Immature natural killer cell (primary cell): ENCODE measurements around the gene LY6G6C. TPM values are rescaled to one million over a fixed set of nuclear protein-coding genes. Genes with fewer than 3 reads are reported as not detected.

Experiments used
- polyA plus RNA-seq, 3 donors: library from polyadenylated mRNA; unstranded; fragments of 300-500 nt; fragmentation: Illumina TruSeq; gene quantifications; one replicate each; pipeline ENCODE4 v1.2.3, GENCODE V29; 2021

Gene LY6G6C
- polyA plus RNA-seq, 3 donors from 2014 or later: not detected

Other genes with a start within 250 kb of the LY6G6C start
- gene MICB, start 223.6 kb downstream of the LY6G6C start, polyA plus RNA-seq: 10 to 100 TPM in 2 of 3 donors, 1 to 10 TPM in 1; 7.4 to 15.2 (median 10.3) TPM
- not detected for gene MCCD1, start 192.8 kb downstream of the LY6G6C start, polyA plus RNA-seq
- 10 to 100 TPM; 49.7 to 71.6 (median 56.2) TPM for gene DDX39B, start 179.7 kb downstream of the LY6G6C start, polyA plus RNA-seq
- not detected for gene ATP6V1G2, start 175.1 kb downstream of the LY6G6C start, polyA plus RNA-seq
- gene NFKBIL1, start 174.1 kb downstream of the LY6G6C start, polyA plus RNA-seq: 10 to 100 TPM in 2 of 3 donors, 1 to 10 TPM in 1; 5.0 to 15.0 (median 13.6) TPM
- 1 to 10 TPM; 1.4 to 6.6 (median 3.1) TPM for gene LTA, start 149.5 kb downstream of the LY6G6C start, polyA plus RNA-seq
- gene TNF, start 146.2 kb downstream of the LY6G6C start, polyA plus RNA-seq: 1 to 10 TPM; 2.1 to 5.9 (median 5.6) TPM
- gene LTB, start 139.3 kb downstream of the LY6G6C start, polyA plus RNA-seq: 100 to 1,000 TPM; 132 to 137 (median 133) TPM
- 10 to 100 TPM; 20.3 to 44.8 (median 42.3) TPM for gene LST1, start 135.5 kb downstream of the LY6G6C start, polyA plus RNA-seq
- gene NCR3, start 128.7 kb downstream of the LY6G6C start, polyA plus RNA-seq: 100 to 1,000 TPM; 393 to 414 (median 409) TPM
- 10 to 100 TPM in 2 of 3 donors, 1 to 10 TPM in 1; 6.6 to 44.1 (median 40.3) TPM for gene AIF1, start 106.5 kb downstream of the LY6G6C start, polyA plus RNA-seq
- 10 to 100 TPM in 1 of 3 donors, 1 to 10 TPM in 1, not detected in 1; 2.3 to 13.4 TPM for gene PRRC2A, start 101.0 kb downstream of the LY6G6C start, polyA plus RNA-seq
- 10 to 100 TPM in 2 of 3 donors, 1 to 10 TPM in 1; 8.5 to 22.7 (median 16.2) TPM for gene BAG6, start 69.1 kb downstream of the LY6G6C start, polyA plus RNA-seq
- 1 to 10 TPM; 1.8 to 5.7 (median 3.9) TPM for gene APOM, start 65.9 kb downstream of the LY6G6C start, polyA plus RNA-seq
- 10 to 100 TPM; 23.6 to 41.6 (median 26.3) TPM for gene C6orf47, start 61.0 kb downstream of the LY6G6C start, polyA plus RNA-seq
- 10 to 100 TPM; 17.2 to 29.3 (median 22.9) TPM for gene GPANK1, start 56.7 kb downstream of the LY6G6C start, polyA plus RNA-seq
- 100 to 1,000 TPM; 253 to 291 (median 289) TPM for gene CSNK2B, start 55.7 kb downstream of the LY6G6C start, polyA plus RNA-seq
- gene LY6G5B, start 51.8 kb downstream of the LY6G6C start, polyA plus RNA-seq: 1 to 10 TPM in 1 of 3 donors, under 1 TPM in 2; 0.44 to 1.8 (median 0.47) TPM
- gene LY6G5C, start 40.7 kb downstream of the LY6G6C start, polyA plus RNA-seq: 1 to 10 TPM; 4.6 to 9.7 (median 6.1) TPM
- 10 to 100 TPM; 43.6 to 53.7 (median 47.0) TPM for gene ABHD16A, start 18.4 kb downstream of the LY6G6C start, polyA plus RNA-seq
- gene LY6G6F, start 14.9 kb downstream of the LY6G6C start, polyA plus RNA-seq: 1 to 10 TPM in 1 of 3 donors, not detected in 2; 2.5 TPM
- not detected for gene LY6G6D, start 6.4 kb downstream of the LY6G6C start, polyA plus RNA-seq
- 10 to 100 TPM in 1 of 3 donors, 1 to 10 TPM in 2; 2.6 to 10.9 (median 6.3) TPM for gene MPIG6B, start 1.6 kb upstream of the LY6G6C start, polyA plus RNA-seq
- 100 to 1,000 TPM in 1 of 3 donors, 10 to 100 TPM in 2; 58.5 to 112 (median 74.9) TPM for gene DDAH2, start 7.6 kb upstream of the LY6G6C start, polyA plus RNA-seq
- 1,000 to 10,000 TPM; 1,179 to 1,674 (median 1,350) TPM for gene CLIC1, start 14.8 kb upstream of the LY6G6C start, polyA plus RNA-seq
- gene MSH5, start 18.3 kb upstream of the LY6G6C start, polyA plus RNA-seq: 1 to 10 TPM in 2 of 3 donors, not detected in 1; 2.1 to 2.5 TPM
- gene SAPCD1, start 40.9 kb upstream of the LY6G6C start, polyA plus RNA-seq: not detected
- 1 to 10 TPM in 1 of 3 donors, under 1 TPM in 2; 0.21 to 1.8 (median 0.93) TPM for gene VWA7, start 55.6 kb upstream of the LY6G6C start, polyA plus RNA-seq
- 10 to 100 TPM; 26.5 to 44.6 (median 28.8) TPM for gene VARS1, start 74.0 kb upstream of the LY6G6C start, polyA plus RNA-seq
- gene LSM2, start 85.2 kb upstream of the LY6G6C start, polyA plus RNA-seq: 10 to 100 TPM; 77.7 to 97.1 (median 94.6) TPM
- 1 to 10 TPM in 2 of 3 donors, under 1 TPM in 1; 0.70 to 3.8 (median 2.4) TPM for gene HSPA1L, start 93.5 kb upstream of the LY6G6C start, polyA plus RNA-seq
- 10 to 100 TPM in 2 of 3 donors, 1 to 10 TPM in 1; 9.7 to 81.3 (median 22.5) TPM for gene HSPA1A, start 93.8 kb upstream of the LY6G6C start, polyA plus RNA-seq
- 1 to 10 TPM; 1.5 to 3.2 (median 1.9) TPM for gene HSPA1B, start 106.0 kb upstream of the LY6G6C start, polyA plus RNA-seq
- gene NEU1, start 141.1 kb upstream of the LY6G6C start, polyA plus RNA-seq: 10 to 100 TPM; 37.5 to 44.9 (median 40.5) TPM
- gene SLC44A4, start 157.3 kb upstream of the LY6G6C start, polyA plus RNA-seq: not detected
- 10 to 100 TPM; 18.8 to 52.1 (median 21.5) TPM for gene EHMT2, start 176.0 kb upstream of the LY6G6C start, polyA plus RNA-seq
- not detected for gene ZBTB12, start 180.3 kb upstream of the LY6G6C start, polyA plus RNA-seq
- under 1 TPM in 1 of 3 donors, not detected in 2; 0.74 TPM for gene C2, start 206.0 kb upstream of the LY6G6C start, polyA plus RNA-seq
- gene CFB, start 224.3 kb upstream of the LY6G6C start, polyA plus RNA-seq: under 1 TPM in 1 of 3 donors, not detected in 2; 0.27 TPM
- gene NELFE, start 237.2 kb upstream of the LY6G6C start, polyA plus RNA-seq: 10 to 100 TPM; 73.3 to 84.6 (median 76.9) TPM
- gene SKIC2, start 237.4 kb upstream of the LY6G6C start, polyA plus RNA-seq: 10 to 100 TPM; 14.1 to 20.6 (median 19.3) TPM